ENCODE measurements around the gene AARS1.
"Not testable (repeated sequence)": the region's sequence is repeated elsewhere in the genome, so short reads cannot be mapped to it uniquely, and the experiment has no call there.

AARS1 gene

DNA sequence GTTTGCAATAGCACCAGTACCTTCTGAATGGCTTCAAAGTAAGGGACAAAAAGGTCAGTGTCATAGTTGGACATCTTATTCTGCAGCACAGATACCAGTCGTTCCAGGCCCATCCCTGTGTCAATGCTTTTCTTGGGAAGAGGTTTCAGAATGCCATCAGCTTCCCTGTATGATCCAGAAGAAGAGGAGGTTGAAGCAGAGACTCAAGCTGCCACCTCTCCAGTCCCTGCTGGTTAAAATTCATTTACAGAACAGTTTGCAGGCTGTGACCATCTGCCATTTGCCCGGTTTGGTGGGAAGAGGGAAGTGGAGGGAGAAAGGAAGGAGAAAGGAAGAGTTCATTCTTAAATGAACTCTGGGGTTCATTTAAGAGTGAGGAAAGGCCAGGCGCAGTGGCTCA, 19.1 kb downstream of the AARS1 start:
- DNase-seq, result no peak

- DNase-seq, result no peak
Measured at GRCh38 chr16:70269471-70269870, 19.8 kb downstream of the AARS1 start.

GRCh38 chr16:70267922-70268321, 21.4 kb downstream of the AARS1 start:
- DNase-seq, result not testable (repeated sequence)

GRCh38 chr16:70267516-70267915, 21.8 kb downstream of the AARS1 start:
- peak; percentile 52 for DNase-seq

GRCh38 chr16:70259903-70260302, 29.4 kb downstream of the AARS1 start:
- DNase-seq, result not testable (repeated sequence)

DNA sequence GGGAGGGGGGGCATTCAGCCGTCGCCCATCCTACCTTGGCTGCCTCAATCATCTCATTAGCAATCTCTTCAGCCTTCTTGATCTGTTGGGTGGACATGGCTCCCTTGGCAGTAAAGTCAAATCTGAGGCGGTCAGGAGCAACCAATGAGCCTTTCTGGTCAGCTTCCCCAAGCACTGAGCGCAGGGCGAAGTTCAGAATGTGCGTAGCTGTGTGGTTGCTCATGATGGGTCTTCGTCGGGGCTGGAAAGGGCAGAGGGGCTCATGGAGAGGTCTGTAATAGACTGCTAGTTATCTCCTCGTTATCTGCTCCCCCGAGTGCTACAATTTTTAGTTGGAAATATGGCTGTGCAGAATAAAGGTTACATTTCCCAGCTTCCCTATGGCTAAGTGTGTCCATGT, 30.4 kb downstream of the AARS1 start:
- no peak for DNase-seq

GRCh38 chr16:70258065-70258464, 31.2 kb downstream of the AARS1 start:
- no peak for DNase-seq

GRCh38 chr16:70257391-70257790, 31.9 kb downstream of the AARS1 start:
- no peak for DNase-seq

GRCh38 chr16:70255574-70255973, 33.7 kb downstream of the AARS1 start:
- no peak for DNase-seq

GRCh38 chr16:70254965-70255286, 34.4 kb downstream of the AARS1 start:
- DNase-seq, result no peak

- no peak for DNase-seq
Measured at GRCh38 chr16:70254180-70254964, 34.9 kb downstream of the AARS1 start.

- no peak for DNase-seq
Measured at GRCh38 chr16:70253291-70254106, 35.8 kb downstream of the AARS1 start.

DNA sequence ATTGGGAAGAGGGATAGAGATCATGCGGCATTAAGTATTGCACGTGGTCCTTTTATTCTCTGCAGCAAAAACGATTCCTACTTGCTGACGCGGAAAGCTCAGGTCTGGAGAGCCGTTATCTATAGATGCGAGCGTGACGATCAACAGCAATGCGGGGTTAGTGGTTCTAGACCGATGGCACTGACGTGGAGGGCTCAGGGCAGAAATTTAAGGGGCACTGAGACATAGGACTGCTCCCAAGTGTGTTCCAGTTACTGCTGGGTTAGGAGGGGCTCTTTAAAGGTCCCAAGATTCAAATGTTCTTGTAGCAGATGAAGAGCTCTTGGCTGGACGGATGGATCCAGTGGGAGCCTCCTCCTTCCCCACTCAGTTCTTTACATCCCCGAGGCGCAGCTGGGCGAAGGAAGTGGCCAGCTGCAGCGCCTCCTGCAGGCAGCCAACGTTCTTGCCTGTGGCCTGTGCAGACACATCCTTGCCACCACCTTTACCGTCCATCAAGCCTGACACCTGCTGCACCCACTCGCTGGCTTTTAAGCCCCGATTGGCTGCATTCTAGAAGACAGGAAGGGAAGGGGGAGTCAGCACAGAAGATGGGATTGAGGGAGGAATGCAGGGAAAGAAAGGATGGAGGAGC, 36.8 kb downstream of the AARS1 start:
- DNase-seq, result no peak

- DNase-seq, result peak; percentile 92
Measured at GRCh38 chr16:70251629-70252354, 37.5 kb downstream of the AARS1 start, which contains the start of gene EXOSC6. EXOSC6 (minus strand) TSS chr16:70251940; CDS start chr16:70251900, 40 bp downstream.

GRCh38 chr16:70250748-70251628, 38.3 kb downstream of the AARS1 start:
- peak; percentile 9 for DNase-seq

- not testable (repeated sequence) for DNase-seq
Measured at GRCh38 chr16:70249697-70250096, 39.6 kb downstream of the AARS1 start.

GRCh38 chr16:70238773-70239172, 50.5 kb downstream of the AARS1 start:
- not testable (repeated sequence) for DNase-seq

- DNase-seq, result not testable (repeated sequence)
Measured at GRCh38 chr16:70231831-70232230, 57.5 kb downstream of the AARS1 start.

GRCh38 chr16:70226024-70226423, 63.3 kb downstream of the AARS1 start:
- not testable (repeated sequence) for DNase-seq

DNA sequence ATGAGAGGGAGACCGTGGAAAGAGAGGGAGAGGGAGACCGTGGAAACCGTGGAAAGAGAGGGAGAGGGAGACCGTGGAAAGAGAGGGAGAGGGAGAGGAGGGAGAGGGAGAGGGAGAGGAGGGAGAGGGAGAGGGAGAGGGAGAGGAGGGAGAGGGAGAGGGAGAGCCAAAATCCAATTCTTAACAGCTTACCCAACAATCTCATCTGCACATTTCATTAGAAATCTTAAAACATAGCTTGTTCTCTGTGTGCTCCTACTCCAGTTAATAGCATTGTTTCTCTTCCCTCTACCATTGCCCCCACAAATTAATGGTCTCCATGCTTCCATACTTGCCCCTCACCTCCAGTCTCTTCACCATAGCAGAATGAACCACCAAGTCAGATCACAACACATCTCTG, 63.9 kb downstream of the AARS1 start:
- DNase-seq, result not testable (repeated sequence)

DNA sequence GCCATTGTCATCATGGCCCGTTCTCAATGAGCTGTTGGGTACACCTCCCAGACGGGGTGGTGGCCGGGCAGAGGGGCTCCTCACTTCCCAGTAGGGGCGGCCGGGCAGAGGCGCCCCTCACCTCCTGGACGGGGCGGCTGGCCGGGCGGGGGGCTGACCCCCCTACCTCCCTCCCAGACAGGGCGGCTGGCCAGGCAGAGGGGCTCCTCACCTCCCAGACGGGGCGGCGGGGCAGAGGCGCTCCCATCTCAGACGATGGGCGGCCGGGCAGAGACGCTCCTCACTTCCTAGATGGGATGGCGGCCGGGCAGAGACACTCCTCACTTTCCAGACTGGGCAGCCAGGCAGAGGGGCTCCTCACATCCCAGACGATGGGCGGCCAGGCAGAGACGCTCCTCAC, 64.7 kb downstream of the AARS1 start:
- DNase-seq, result not testable (repeated sequence)

All from NCI-H1092 treated with DMSO at 0.1 percent for 48 hours (cell line).